Uterus (tissue), 2 donors: ENCODE data around the gene SMAD6.

ENCODE experiments used
- CTCF ChIP-seq, 4 experiments: fragments of 200-600 bp in 2 of 4; fragments of 450-650 bp in 2 of 4; sonication (generic) in 2 of 4; IDR thresholded peaks; one replicate each; pipeline ENCODE4 v1.5.1; 2016 to 2019; ENCODE audit warnings: antibody characterized with exemption in 4 of 4, mild to moderate bottlenecking in 2 of 4, moderate library complexity in 1 of 4
- POLR2A ChIP-seq, 2 donors: fragments of 450-650 bp; IDR thresholded peaks; one replicate each; pipeline ENCODE4 v1.6.1; 2016; ENCODE audit warnings: antibody characterized with exemption in 2 of 2, mild to moderate bottlenecking in 1 of 2, moderate library complexity in 1 of 2

- TF ChIP-seq CTCF (IDR thresholded peaks at IDR 0.05) (no peak), POLR2A (IDR thresholded peaks at IDR 0.05) (no peak)
Observed at GRCh38 chr15:66654361-66654738, 47.7 kb upstream of the SMAD6 start.
